SK-N-MC (cell line): ENCODE measurements around the gene CCDC102A.
"Not testable (repeated sequence)": the region's sequence is repeated elsewhere in the genome, so short reads cannot be mapped to it uniquely, and the experiment has no call there.

Experiments used
- DNase-seq: peaks from one replicate; pipeline ENCODE4 v3.0.0-alpha.2; 2011; ENCODE audit warnings: low read depth, low spot score
- H3K27ac ChIP-seq: fragments of 200-600 bp; sonication (generic); 2 replicates; pipeline ENCODE4 v1.5.1; 2016; ENCODE audit warnings: mixed run types
- H3K36me3 ChIP-seq: fragments of 200-600 bp; sonication (generic); 2 replicates; pipeline ENCODE4 v1.6.1; 2017; ENCODE audit warnings: antibody characterized with exemption, low read length, mixed read lengths; ENCODE audit not compliant: insufficient read depth
- H3K4me3 ChIP-seq: fragments of 200-600 bp; sonication (generic); 2 replicates; pipeline ENCODE4 v1.5.1; 2016
- H3K9ac ChIP-seq: fragments of 200-600 bp; sonication (generic); 2 replicates; pipeline ENCODE4 v1.8.0; 2017; ENCODE audit warnings: mixed run types, mixed read lengths; ENCODE audit not compliant: insufficient read length
- H3K9me3 ChIP-seq: fragments of 200-600 bp; sonication (generic); 2 replicates; pipeline ENCODE4 v1.6.1; 2017; ENCODE audit warnings: low read depth, mild to moderate bottlenecking, antibody characterized with exemption, low read length, moderate library complexity, mixed read lengths
- EZH2 ChIP-seq: fragments of 200-600 bp; sonication (generic); IDR thresholded peaks from one replicate; pipeline ENCODE4 v1.6.1; 2017; ENCODE audit warnings: antibody characterized with exemption
- FOXP2 ChIP-seq: optimal IDR thresholded peaks from 2 replicates; pipeline ENCODE3; 2011; ENCODE audit warnings: mild to moderate bottlenecking, moderate library complexity; ENCODE audit not compliant: insufficient read depth; ENCODE audit errors: extremely low read length, control extremely low read depth
- POLR2AphosphoS5 ChIP-seq: IDR thresholded peaks from 2 replicates; pipeline ENCODE4 v1.6.1; 2012; ENCODE audit warnings: mild to moderate bottlenecking, low read depth, low read length, borderline replicate concordance

The CCDC102A gene

DNA sequence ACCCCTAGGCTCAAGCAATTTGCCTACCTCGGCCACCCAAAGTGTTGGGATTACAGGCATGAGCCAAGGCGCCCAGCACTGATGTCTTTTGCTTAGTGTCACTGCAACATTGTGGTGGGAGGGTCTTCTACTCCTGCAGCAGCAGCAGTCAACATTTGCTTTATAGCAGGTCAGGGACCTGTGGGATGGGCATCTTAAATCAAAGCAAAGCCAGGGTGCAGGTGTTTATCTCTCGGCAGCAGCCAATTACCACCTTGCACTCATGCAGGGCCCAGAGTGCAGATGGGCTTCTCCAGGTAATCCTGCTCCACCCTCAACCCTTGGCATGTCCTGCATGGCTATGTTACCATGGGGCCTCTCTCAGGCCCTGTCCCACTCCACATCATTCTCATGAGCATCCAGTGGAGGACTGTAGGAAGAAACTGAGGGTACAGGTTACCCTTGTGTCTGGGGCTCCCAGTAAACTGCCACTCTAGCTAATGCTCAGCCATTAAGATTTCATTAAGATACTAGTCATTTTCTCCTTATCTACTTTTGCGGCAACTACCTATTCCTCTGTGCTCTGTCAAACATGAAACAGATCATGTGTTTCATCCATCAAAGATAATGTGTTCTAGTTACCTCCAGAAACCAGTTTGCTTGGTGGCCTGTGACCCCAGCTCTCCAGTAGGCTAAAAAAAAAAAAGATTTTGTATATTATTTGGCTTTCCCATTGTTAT lies 22.9 kb upstream of the CCDC102A start:
- no peak for DNase-seq
- Histone ChIP-seq H3K9ac (no peak overlapping the region), H3K4me3 (no peak overlapping the region), H3K9me3 (no peaks in the 10 kb centered on the region), H3K36me3 (no peaks in the 10 kb centered on the region), H3K27ac (no peak overlapping the region)
- TF ChIP-seq POLR2AphosphoS5 (no peak), EZH2 (no peak), FOXP2 (no peak)

DNA sequence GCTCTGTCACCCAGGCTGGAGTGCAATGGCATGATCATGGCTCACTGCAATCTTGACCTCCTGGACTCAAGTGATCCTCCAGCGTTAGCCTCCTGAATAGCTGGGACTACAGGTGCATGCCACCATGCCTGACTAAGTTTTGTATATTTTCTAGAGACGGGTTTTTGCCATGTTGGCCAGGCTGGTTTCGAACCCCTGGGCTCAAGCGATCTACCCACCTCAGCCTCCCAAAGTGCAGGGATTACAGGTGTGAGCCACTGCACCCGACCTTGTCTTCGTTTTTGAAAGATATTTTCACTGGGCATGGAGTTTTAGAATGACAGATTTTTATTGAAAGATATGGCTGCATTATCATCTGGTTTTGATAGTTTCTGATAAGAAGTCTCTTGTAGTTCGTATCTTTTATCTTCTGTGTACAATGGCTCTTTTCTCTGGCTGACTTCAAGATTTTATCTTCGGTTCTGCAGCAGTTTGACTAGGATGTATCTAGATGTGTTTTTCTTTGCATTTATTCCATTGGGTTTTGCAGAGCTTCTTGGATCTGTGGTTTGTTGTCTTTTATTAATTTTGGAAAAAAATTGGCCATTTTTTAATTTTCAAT lies 20.7 kb upstream of the CCDC102A start:
- no peaks in the 10 kb centered on the region for H3K9me3 ChIP-seq
- TF ChIP-seq EZH2 (no peak), FOXP2 (no peak), POLR2AphosphoS5 (no peak)
- H3K36me3 ChIP-seq: no peaks in the 10 kb centered on the region
- no peak overlapping the region for H3K27ac ChIP-seq
- no peak overlapping the region for H3K9ac ChIP-seq
- H3K4me3 ChIP-seq: no peak overlapping the region
- no peak for DNase-seq

DNA sequence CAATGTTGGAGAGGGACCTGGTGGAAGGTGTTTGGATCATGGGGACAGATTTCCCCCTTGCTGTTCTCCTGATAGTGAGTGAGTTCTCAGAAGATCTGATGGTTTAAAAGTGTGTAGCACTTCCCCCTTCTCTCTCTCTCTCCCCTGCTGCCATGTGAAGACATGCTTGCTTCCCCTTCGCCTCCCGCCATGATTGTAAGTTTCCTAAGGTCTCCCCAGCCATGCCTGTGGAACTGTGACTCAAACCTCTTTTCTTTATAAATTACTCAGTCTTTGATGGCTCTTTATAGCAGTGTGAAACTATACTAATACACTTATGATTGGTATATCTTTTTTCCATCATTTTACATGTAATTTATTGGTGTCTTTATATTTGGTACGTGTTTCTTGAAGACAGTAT lies 19.5 kb upstream of the CCDC102A start:
- Histone ChIP-seq H3K27ac (no peak overlapping the region), H3K4me3 (no peak overlapping the region), H3K36me3 (no peaks in the 10 kb centered on the region), H3K9ac (no peak overlapping the region), H3K9me3 (no peaks in the 10 kb centered on the region)
- no peak for TF ChIP-seq EZH2
- no peak for TF ChIP-seq POLR2AphosphoS5
- no peak for TF ChIP-seq FOXP2
- no peak for DNase-seq

GRCh38 chr16:57551057-57551456 lies 14.7 kb upstream of the CCDC102A start:
- Histone ChIP-seq H3K27ac (no peak overlapping the region), H3K36me3 (no peaks in the 10 kb centered on the region), H3K9ac (no peak overlapping the region), H3K9me3 (no peaks in the 10 kb centered on the region), H3K4me3 (no peak overlapping the region)
- TF ChIP-seq FOXP2 (no peak), POLR2AphosphoS5 (no peak), EZH2 (no peak)
- no peak for DNase-seq

DNA sequence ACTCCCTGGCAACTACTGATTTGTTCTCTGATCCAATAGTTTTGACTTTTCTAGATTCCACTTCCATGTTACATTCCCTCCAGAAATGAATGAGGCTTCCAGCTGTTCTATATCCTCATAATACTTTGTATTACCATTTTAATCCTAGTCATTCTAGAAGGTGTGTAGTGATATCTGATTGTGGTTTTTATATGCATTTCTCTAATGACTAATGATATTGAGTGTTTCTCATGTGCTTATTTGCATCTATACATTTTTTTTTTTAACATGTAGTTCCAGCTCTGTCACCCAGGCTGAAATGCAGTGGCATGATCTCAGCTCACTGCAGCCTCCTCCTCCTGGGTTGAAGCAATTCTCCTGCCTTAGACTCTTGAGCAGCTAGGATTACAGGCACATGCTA lies 13.4 kb upstream of the CCDC102A start:
- TF ChIP-seq FOXP2 (no peak), EZH2 (no peak)
- H3K27ac ChIP-seq: no peak overlapping the region
- no peak overlapping the region for H3K4me3 ChIP-seq
- no peaks in the 10 kb centered on the region for H3K9me3 ChIP-seq
- DNase-seq: no peak
- H3K9ac ChIP-seq: no peak overlapping the region
- H3K36me3 ChIP-seq: no peaks in the 10 kb centered on the region

DNA sequence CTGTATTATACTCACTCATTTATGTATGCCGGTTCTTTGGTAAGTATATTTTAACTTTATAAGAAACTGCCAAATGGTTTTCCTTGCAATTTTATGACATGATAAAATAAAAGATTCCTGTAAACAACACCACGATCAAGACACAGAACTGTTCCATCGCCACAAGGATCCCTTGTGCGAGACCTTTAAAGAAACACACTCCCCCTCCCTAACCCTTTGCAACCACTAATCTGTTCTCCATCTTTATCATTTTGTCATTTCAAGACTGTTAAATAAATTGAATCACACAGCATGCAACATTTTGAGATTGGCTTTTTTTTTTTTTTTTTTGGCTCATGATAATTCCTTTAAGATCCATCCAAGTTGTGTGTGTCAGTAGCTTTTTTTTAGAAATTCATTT lies 12.0 kb upstream of the CCDC102A start:
- TF ChIP-seq FOXP2 (no peak), EZH2 (no peak), POLR2AphosphoS5 (no peak)
- no peak for DNase-seq
- no peaks in the 10 kb centered on the region for H3K36me3 ChIP-seq

DNA sequence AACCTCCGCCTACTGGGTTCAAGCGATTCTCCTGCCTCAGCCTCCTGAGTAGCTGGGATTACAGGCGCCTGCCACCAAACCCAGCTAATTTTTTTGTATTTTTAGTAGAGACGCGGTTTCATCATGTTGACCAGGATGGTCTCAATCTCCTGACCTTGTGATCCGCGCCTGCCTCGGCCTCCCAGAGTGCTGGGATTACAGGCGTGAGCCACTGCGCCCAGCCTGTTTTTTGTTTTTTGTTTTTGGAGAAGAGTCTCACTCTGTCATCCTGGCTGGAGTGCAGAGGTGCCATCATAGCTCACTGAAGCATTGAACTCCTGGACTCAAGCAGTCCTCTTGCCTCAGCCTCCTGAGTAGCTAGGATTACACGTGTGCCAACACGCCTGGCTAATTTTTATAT lies 11.2 kb upstream of the CCDC102A start:
- H3K4me3 ChIP-seq, H3K27ac ChIP-seq, DNase-seq: not testable (repeated sequence)

More for the DNA sequence above, 12.0 kb upstream of the CCDC102A start:
- H3K9ac ChIP-seq: no peak overlapping the region
- no peaks in the 10 kb centered on the region for H3K9me3 ChIP-seq
- no peak overlapping the region for H3K27ac ChIP-seq
- no peak overlapping the region for H3K4me3 ChIP-seq

DNA sequence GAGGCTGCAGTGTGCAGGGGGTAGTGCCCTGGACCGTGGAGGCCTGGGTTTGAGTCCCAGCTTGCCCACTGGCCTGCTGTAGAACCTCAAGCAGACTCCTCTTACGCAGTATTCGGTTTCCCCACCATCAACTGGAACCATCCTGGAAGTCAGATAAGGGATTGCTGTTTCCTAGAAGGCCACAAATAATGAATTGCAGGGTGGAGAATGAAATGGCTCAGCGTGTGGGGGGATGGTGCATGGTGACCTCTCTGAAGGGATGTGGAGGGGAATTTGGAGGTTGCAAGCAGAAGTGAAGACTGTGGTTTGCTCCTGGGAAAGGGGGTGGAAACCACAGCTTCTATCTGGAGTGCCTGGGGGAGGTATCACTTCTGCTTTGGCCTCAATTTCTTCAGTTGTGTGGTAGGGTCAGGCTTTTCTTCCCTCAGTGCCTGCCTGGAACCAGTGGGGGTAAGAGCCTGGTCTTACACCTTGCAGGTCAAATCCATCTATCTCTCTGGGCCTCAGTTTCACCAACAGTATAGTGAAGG lies 7.8 kb upstream of the CCDC102A start:
- Histone ChIP-seq H3K27ac (no peak overlapping the region), H3K4me3 (no peak overlapping the region), H3K36me3 (no peaks in the 10 kb centered on the region), H3K9me3 (no peaks in the 10 kb centered on the region), H3K9ac (no peak overlapping the region)
- no peak for DNase-seq
- TF ChIP-seq EZH2 (no peak), FOXP2 (no peak), POLR2AphosphoS5 (no peak)

More for the DNA sequence above, 11.2 kb upstream of the CCDC102A start:
- H3K9ac ChIP-seq, H3K9me3 ChIP-seq, H3K36me3 ChIP-seq: not testable (repeated sequence)

- H3K9ac ChIP-seq: no peak overlapping the region
- DNase-seq: no peak
- TF ChIP-seq POLR2AphosphoS5 (no peak), FOXP2 (no peak), EZH2 (no peak)
- no peak overlapping the region for H3K27ac ChIP-seq
- H3K4me3 ChIP-seq: no peak overlapping the region
- H3K36me3 ChIP-seq: no peaks in the 10 kb centered on the region
- H3K9me3 ChIP-seq: no peaks in the 10 kb centered on the region
These were observed 5.5 kb upstream of the CCDC102A start for GRCh38 chr16:57541754-57542435.
